Endothelial cell of umbilical vein (primary cell): ENCODE measurements around the gene TSPAN17. TPM values are rescaled to one million over a fixed set of nuclear protein-coding genes. Genes with fewer than 3 reads are reported as not detected.

Source experiments
- BruUV-seq: library from RNA; stranded (reverse); fragments of 400-500 nt; replicated peaks from 2 replicates; lab custom pipeline; 2021; lab: Mats Ljungman, UMichigan
- CTCF ChIA-PET: fragments of 300-600, 350-600 bp; sonication (Branson Sonifier 250); formaldehyde crosslinking; loops from one replicate; lab custom pipeline; 2021; ENCODE audit warnings: antibody characterized with exemption, inconsistent platforms; lab: Charles Lee
- POLR2A ChIA-PET: fragments of 300-600, 350-600 bp; sonication (Branson Sonifier 250); formaldehyde crosslinking; loops from one replicate; lab custom pipeline; 2021; ENCODE audit warnings: antibody characterized with exemption, inconsistent platforms; lab: Charles Lee
- DNase-seq: peaks from one replicate; pipeline ENCODE4 v3.0.0-alpha.2; 2011; ENCODE audit warnings: low read depth, low spot score
- FAIRE-seq: peaks from 2 replicates; lab custom pipeline; 2011; peaks lifted over from hg19 to GRCh38; lab: Jason Lieb, UNC
- H2AFZ ChIP-seq: 2 replicates; pipeline ENCODE4 v1.6.0; 2012; ENCODE audit warnings: low read depth, low read length, control low read depth, inconsistent platforms
- H3K27ac ChIP-seq: 2 replicates; pipeline ENCODE4 v1.5.1; 2011; ENCODE audit warnings: low read depth, mild to moderate bottlenecking, control low read depth, low read length, moderate library complexity; ENCODE audit not compliant: insufficient read depth
- H3K27me3 ChIP-seq, 2 experiments: 2 replicates each; pipeline versions ENCODE4 v1.6.0 to v1.6.1; 2011; ENCODE audit warnings: low read length in 2 of 2, mixed read lengths in 1 of 2; ENCODE audit not compliant: control insufficient read depth in 2 of 2, insufficient read depth in 2 of 2
- H3K36me3 ChIP-seq, 2 experiments: 2 replicates in 1 of 2; 3 replicates in 1 of 2; pipeline ENCODE4 v1.5.1; 2011; ENCODE audit warnings: low read length in 2 of 2, mild to moderate bottlenecking in 1 of 2, moderate library complexity in 1 of 2; ENCODE audit not compliant: control insufficient read depth in 2 of 2, insufficient read depth in 2 of 2; ENCODE audit errors: extremely low read depth in 1 of 2
- H3K4me1 ChIP-seq: 3 replicates; pipeline ENCODE4 v1.5.1; 2011; ENCODE audit warnings: mild to moderate bottlenecking, low read length; ENCODE audit not compliant: control insufficient read depth, insufficient read depth; ENCODE audit errors: extremely low read depth
- H3K4me2 ChIP-seq: 2 replicates; pipeline ENCODE4 v1.6.1; 2011; ENCODE audit warnings: low read length, control low read depth, mixed read lengths; ENCODE audit not compliant: insufficient read depth
- H3K4me3 ChIP-seq, 3 experiments: fragments of 200-600 bp in 1 of 3; sonication (generic), shearing (Covaris generic) in 1 of 3; replicated peaks in 1 of 3; 2 replicates each; pipeline ENCODE4 v1.5.1; 2011 to 2016; ENCODE audit warnings: control low read depth in 3 of 3, low read length in 3 of 3, mild to moderate bottlenecking in 2 of 3, inconsistent platforms in 1 of 3, low read depth in 1 of 3, moderate library complexity in 1 of 3; ENCODE audit not compliant: insufficient read depth in 1 of 3
- H3K79me2 ChIP-seq: 2 replicates; pipeline ENCODE4 v1.6.0; 2012; ENCODE audit warnings: low read length, inconsistent platforms; ENCODE audit not compliant: control insufficient read depth, insufficient read depth
- H3K9ac ChIP-seq: replicated peaks from 2 replicates; pipeline ENCODE3; 2011; ENCODE audit warnings: low read length, control low read depth; ENCODE audit not compliant: insufficient read depth; ENCODE audit errors: extremely low read depth
- H3K9me1 ChIP-seq: replicated peaks from 3 replicates; pipeline ENCODE4 v1.6.0; 2011; ENCODE audit warnings: mild to moderate bottlenecking, low read length; ENCODE audit not compliant: control insufficient read depth, insufficient read depth; ENCODE audit errors: extremely low read depth
- H3K9me3 ChIP-seq: replicated peaks from 2 replicates; pipeline ENCODE4 v1.5.1; 2012; ENCODE audit warnings: low read length, inconsistent platforms; ENCODE audit not compliant: control insufficient read depth, insufficient read depth
- H4K20me1 ChIP-seq: replicated peaks from 2 replicates; pipeline ENCODE3; 2011; ENCODE audit warnings: mild to moderate bottlenecking, low read length; ENCODE audit not compliant: control insufficient read depth, insufficient read depth; ENCODE audit errors: extremely low read depth
- CTCF ChIP-seq, 2 donors: IDR thresholded peaks; 1 replicate in 1 of 2; 2 replicates in 1 of 2; pipeline ENCODE4 v1.5.1; 2011; ENCODE audit warnings: low read length in 2 of 2, mild to moderate bottlenecking in 2 of 2, moderate library complexity in 2 of 2, control low read depth in 1 of 2, inconsistent platforms in 1 of 2, low read depth in 1 of 2; ENCODE audit not compliant: insufficient read depth in 1 of 2; ENCODE audit errors: extremely low read depth in 1 of 2
- EZH2 ChIP-seq: IDR thresholded peaks from 2 replicates; pipeline ENCODE4 v1.6.1; 2012; ENCODE audit warnings: borderline replicate concordance, low read depth, mild to moderate bottlenecking, moderate library complexity, low read length, inconsistent platforms; ENCODE audit not compliant: severe bottlenecking
- FOS ChIP-seq: IDR thresholded peaks from 2 replicates; pipeline ENCODE4 v1.6.1; 2011; ENCODE audit warnings: mild to moderate bottlenecking, low read length, moderate library complexity, borderline replicate concordance; ENCODE audit not compliant: insufficient read depth
- GATA2 ChIP-seq: IDR thresholded peaks from 2 replicates; pipeline ENCODE4 v1.7.0; 2011; ENCODE audit warnings: low read depth, mild to moderate bottlenecking, moderate library complexity, mixed read lengths, low read length; ENCODE audit not compliant: insufficient read length, insufficient read depth
- JUN ChIP-seq: IDR thresholded peaks from 2 replicates; pipeline ENCODE4 v1.6.1; 2011; ENCODE audit warnings: borderline replicate concordance, low read depth; ENCODE audit not compliant: insufficient read length, insufficient read depth
- MAX ChIP-seq: IDR thresholded peaks from 2 replicates; pipeline ENCODE4 v1.6.1; 2011; ENCODE audit not compliant: insufficient read depth, insufficient read length
- MYC ChIP-seq: IDR thresholded peaks from one replicate; pipeline ENCODE4 v1.6.1; 2011; ENCODE audit warnings: mild to moderate bottlenecking, low read depth, low read length
- POLR2A ChIP-seq: IDR thresholded peaks from 2 replicates; pipeline ENCODE4 v1.6.1; 2012; ENCODE audit warnings: low read depth, mild to moderate bottlenecking, control low read depth, low read length
- POLR2AphosphoS5 ChIP-seq: IDR thresholded peaks from 2 replicates; pipeline ENCODE4 v1.6.1; 2012; ENCODE audit warnings: low read depth, mild to moderate bottlenecking, control low read depth, low read length, moderate library complexity; ENCODE audit not compliant: insufficient read depth
- dilution Hi-C: fragments of 300-500 bp; cut with MboI; formaldehyde crosslinking; loops from one replicate; pipeline ENCODE4 v1.15.0; 2019; ENCODE audit warnings: low sequenced_read_pairs; ENCODE audit not compliant: extremely low pct_ligation_motif_present
- intact Hi-C: fragments of 100-400 bp; cut with micrococcal nuclease; formaldehyde crosslinking; loops from one replicate; pipeline ENCODE4 v1.10.0; 2022
- polyA plus RNA-seq, 4 experiments: library from polyadenylated mRNA; depleted of rRNA in 3 of 4; stranded (reverse) in 3 of 4; unstranded in 1 of 4; fragments of >200 nt; gene quantifications; 2 replicates each; pipeline versions ENCODE4 v1.2.1 to v1.2.3, GENCODE V29; 2011 to 2012; ENCODE audit warnings: missing spikeins in 1 of 4
- total RNA-seq: library from RNA; stranded (reverse); gene quantifications from 2 replicates; pipeline ENCODE4 v1.2.3, GENCODE V29; 2021

The TSPAN17 gene
- total and polyA plus RNA-seq, 2 donors (not counting 3 experiments of a cell fraction or from before 2014, with no cell fraction given), result 55.9 to 73.3 TPM

- Histone ChIP-seq H3K79me2 (no peaks in the 10 kb centered on the region), H4K20me1 (no peaks in the 10 kb centered on the region), H3K9me1 (no peaks in the 10 kb centered on the region), H3K4me2 (no peak overlapping the region), H3K36me3 (no peaks in the 10 kb centered on the region), H2AFZ (no peak overlapping the region), H3K27me3 (peaks cover 9 to 16% of the 10 kb centered on the region in 2 experiments), H3K4me1 (no peaks in the 10 kb centered on the region), H3K9me3 (no peaks in the 10 kb centered on the region), H3K9ac (no peak overlapping the region), H3K4me3 (no peak overlapping the region), H3K27ac (no peak overlapping the region)
- CTCF ChIA-PET, result interaction anchor here (2.3 to 3.3 kb wide), 2 partner anchors 11 kb away, joined by 18 to 41 read pairs; no protein-coding TSS in a partner anchor
- BruUV-seq, result no TSS peak
- TF ChIP-seq POLR2AphosphoS5, result no peak
- TF ChIP-seq CTCF (IDR thresholded peaks at IDR 0.05; ENCODE audit: extremely low read depth in 1 of 2, insufficient read depth in 1 of 2, low read depth in 1 of 2, low read length in 2 of 2), result no peak
- TF ChIP-seq MYC, result no peak
- no peak for TF ChIP-seq POLR2A
- TF ChIP-seq FOS, result no peak
- no peak for TF ChIP-seq JUN
- TF ChIP-seq MAX, result no peak
- TF ChIP-seq GATA2, result no peak
- no peak for TF ChIP-seq EZH2
- dilution Hi-C loops, result no loop called here
- DNase-seq (no peak), FAIRE-seq (no peak)
- POLR2A ChIA-PET, result no interaction called here
- intact Hi-C loops, result no loop called here
Measured at GRCh38 chr5:176671890-176672747, 24.8 kb downstream of the TSPAN17 start.
